Spinal cord (tissue), 10 donors: Measurements from ENCODE around the gene APLP2. TPM values are rescaled to one million over a fixed set of nuclear protein-coding genes. Genes with fewer than 3 reads are reported as not detected.
A peak's percentile ranks its signal among the peaks of the same experiment; 100 is the strongest.

Source experiments
- DNase-seq, 6 donors: peaks; one replicate each; pipeline versions ENCODE4 v3.0.0 to v3.0.0-alpha.2; 2013 to 2015; ENCODE audit warnings: low spot score in 6 of 6, low read depth in 4 of 6
- H3K27ac ChIP-seq: one replicate; pipeline ENCODE4 v1.5.1; 2013; ENCODE audit warnings: low read depth, low read length, control low read depth
- H3K27me3 ChIP-seq: one replicate; pipeline ENCODE4 v1.6.1; 2013; ENCODE audit warnings: low read length; ENCODE audit not compliant: control insufficient read depth, insufficient read depth
- H3K36me3 ChIP-seq: one replicate; pipeline ENCODE4 v1.6.1; 2013; ENCODE audit warnings: low read length; ENCODE audit not compliant: control insufficient read depth, insufficient read depth
- H3K4me1 ChIP-seq: one replicate; pipeline ENCODE4 v1.6.1; 2013; ENCODE audit warnings: low read length; ENCODE audit not compliant: control insufficient read depth, insufficient read depth
- H3K4me3 ChIP-seq: one replicate; pipeline ENCODE4 v1.5.1; 2013; ENCODE audit warnings: low read depth, low read length, control low read depth
- H3K9me3 ChIP-seq: one replicate; pipeline ENCODE4 v1.6.1; 2013; ENCODE audit warnings: low read length; ENCODE audit not compliant: control insufficient read depth, insufficient read depth
- WGBS: methylation state at CpG from one replicate; pipeline ENCODE4 v1.1.5; 2013; ENCODE audit warnings: missing lambda C conversion rate; ENCODE audit not compliant: insufficient coverage; 5-methylcytosine and 5-hydroxymethylcytosine counted together
- polyA plus RNA-seq, 2 donors: library from polyadenylated mRNA; unstranded; fragments of 120-200 nt; gene quantifications; one replicate each; pipeline ENCODE4 v1.2.1, GENCODE V29; 2013; ENCODE audit not compliant: insufficient read length in 2 of 2
- total RNA-seq, 2 donors: library from RNA; depleted of rRNA in 1 of 2; stranded (reverse); fragments of 120-200 nt in 1 of 2; fragments of >200 nt in 1 of 2; gene quantifications; one replicate each; pipeline versions ENCODE4 v1.2.3 to v1.2.4, GENCODE V29; 2013 to 2014
- donor health status: healthy.

APLP2 gene
- total and polyA plus RNA-seq, 4 donors, result 440 to 479 (median 463) TPM

GRCh38 chr11:130128626-130129025 is 58.9 kb downstream of the APLP2 start:
- H3K27ac ChIP-seq, result no peak overlapping the region

GRCh38 chr11:130129922-130130321 is 60.2 kb downstream of the APLP2 start:
- Histone ChIP-seq H3K27me3 (no peaks in the 10 kb centered on the region), H3K9me3 (no peaks in the 10 kb centered on the region), H3K27ac (no peak overlapping the region), H3K4me3 (no peak overlapping the region), H3K36me3 (peaks cover 44% of the 10 kb centered on the region), H3K4me1 (peaks cover 3% of the 10 kb centered on the region)
- 80% methylated on average over 5 of the region's 11 CpGs for WGBS
- DNase-seq, result peak in 1 of 6 donors; percentile 40

More at GRCh38 chr11:130128626-130129025, 58.9 kb downstream of the APLP2 start:
- Histone ChIP-seq H3K4me3 (no peak overlapping the region), H3K36me3 (peaks cover 38% of the 10 kb centered on the region), H3K4me1 (peaks cover 7% of the 10 kb centered on the region), H3K9me3 (no peaks in the 10 kb centered on the region), H3K27me3 (no peaks in the 10 kb centered on the region)
- 88% methylated on average over 2 of the region's 2 CpGs for WGBS
- no peak for DNase-seq

GRCh38 chr11:130131961-130132850 is 62.5 kb downstream of the APLP2 start:
- Histone ChIP-seq H3K4me3 (no peak overlapping the region), H3K36me3 (peaks cover 56% of the 10 kb centered on the region), H3K27me3 (no peaks in the 10 kb centered on the region), H3K27ac (no peak overlapping the region), H3K9me3 (no peaks in the 10 kb centered on the region), H3K4me1 (peaks cover 3% of the 10 kb centered on the region)
- DNase-seq, result peak in 5 of 6 donors; percentile 24 to 88 (median 36)
- 67% methylated on average over 1 of the region's 9 CpGs for WGBS

GRCh38 chr11:130133716-130134115 is 64.0 kb downstream of the APLP2 start:
- peaks cover 53% of the 10 kb centered on the region for H3K36me3 ChIP-seq
- 99% methylated on average over 5 of the region's 8 CpGs for WGBS
- peaks cover 3% of the 10 kb centered on the region for H3K4me1 ChIP-seq
- no peak overlapping the region for H3K27ac ChIP-seq
- no peak overlapping the region for H3K4me3 ChIP-seq
- no peaks in the 10 kb centered on the region for H3K9me3 ChIP-seq
- no peaks in the 10 kb centered on the region for H3K27me3 ChIP-seq
- DNase-seq, result no peak

GRCh38 chr11:130136107-130136506 is 66.4 kb downstream of the APLP2 start:
- Histone ChIP-seq H3K27ac (no peak overlapping the region), H3K4me1 (no peaks in the 10 kb centered on the region), H3K27me3 (no peaks in the 10 kb centered on the region), H3K4me3 (no peak overlapping the region), H3K9me3 (no peaks in the 10 kb centered on the region), H3K36me3 (peaks cover 46% of the 10 kb centered on the region)
- no peak for DNase-seq
- 87% methylated on average over 7 of the region's 7 CpGs for WGBS

- peaks cover 55% of the 10 kb centered on the region for H3K36me3 ChIP-seq
- no peaks in the 10 kb centered on the region for H3K4me1 ChIP-seq
- 78% methylated on average over 5 of the region's 9 CpGs for WGBS
- H3K27ac ChIP-seq, result no peak overlapping the region
- no peak for DNase-seq
- H3K27me3 ChIP-seq, result no peaks in the 10 kb centered on the region
- H3K9me3 ChIP-seq, result no peaks in the 10 kb centered on the region
- no peak overlapping the region for H3K4me3 ChIP-seq
Observed at GRCh38 chr11:130137999-130138398, 68.3 kb downstream of the APLP2 start.

GRCh38 chr11:130139401-130139800 is 69.7 kb downstream of the APLP2 start:
- WGBS, result 100% methylated on average over 3 of the region's 13 CpGs
- H3K27me3 ChIP-seq, result no peaks in the 10 kb centered on the region
- H3K4me1 ChIP-seq, result no peaks in the 10 kb centered on the region
- H3K27ac ChIP-seq, result no peak overlapping the region
- H3K9me3 ChIP-seq, result no peaks in the 10 kb centered on the region
- DNase-seq, result no peak
- H3K36me3 ChIP-seq, result peaks cover 53% of the 10 kb centered on the region
- no peak overlapping the region for H3K4me3 ChIP-seq

GRCh38 chr11:130141561-130142341 is 72.1 kb downstream of the APLP2 start:
- no peak for DNase-seq
- Histone ChIP-seq H3K36me3 (peaks cover 44% of the 10 kb centered on the region), H3K4me3 (no peak overlapping the region), H3K4me1 (peaks cover 17% of the 10 kb centered on the region), H3K27ac (no peak overlapping the region), H3K9me3 (no peaks in the 10 kb centered on the region), H3K27me3 (no peaks in the 10 kb centered on the region)
- WGBS, result 93% methylated on average over 17 of the region's 19 CpGs

GRCh38 chr11:130144141-130144540 is 74.4 kb downstream of the APLP2 start:
- Histone ChIP-seq H3K4me3 (no peak overlapping the region), H3K4me1 (peaks cover 17% of the 10 kb centered on the region), H3K27ac (peak overlapping the region; percentile 35), H3K36me3 (peaks cover 53% of the 10 kb centered on the region), H3K27me3 (no peaks in the 10 kb centered on the region), H3K9me3 (no peaks in the 10 kb centered on the region)
- WGBS, result 51% methylated on average over 7 of the region's 10 CpGs
- peak in 1 of 6 donors; percentile 11 for DNase-seq
